HepG2 (cell line): Measurements from ENCODE around the gene GARIN1A. TPM values are rescaled to one million over a fixed set of nuclear protein-coding genes. Genes with fewer than 3 reads are reported as not detected.

Experiments used
- ATAC-seq: fragments of 200-7000 bp; cut with Tn5 transposase; 3 replicates; pipeline ENCODE4 v1.9.1; 2020; ENCODE audit warnings: mild to moderate bottlenecking, moderate library complexity
- BruUV-seq: library from RNA; stranded (reverse); fragments of 400-500 nt; replicated peaks from 2 replicates; lab custom pipeline; 2021; lab: Mats Ljungman, UMichigan
- CTCF ChIA-PET: fragments of 300-600 bp; formaldehyde crosslinking; extraction: SDS; loops from one replicate; lab custom pipeline; 2021; ENCODE audit warnings: low total read pairs, inconsistent platforms, low intra/inter-chr PET ratio; lab: Yijun Ruan, JAX
- POLR2A ChIA-PET: fragments of 350-600 bp; sonication (Branson Sonifier 250); formaldehyde crosslinking; loops from one replicate; lab custom pipeline; 2020; ENCODE audit warnings: antibody characterized with exemption, inconsistent platforms; lab: Yijun Ruan, JAX
- DNase-seq: peaks from one replicate; pipeline ENCODE4 v3.0.0-alpha.2; 2015; ENCODE audit warnings: low spot score
- FAIRE-seq: peaks from 3 replicates; lab custom pipeline; 2011; peaks lifted over from hg19 to GRCh38; lab: Jason Lieb, UNC
- H2AFZ ChIP-seq: one replicate; pipeline ENCODE4 v1.6.1; 2011; ENCODE audit warnings: low read length, inconsistent platforms
- H3K27ac ChIP-seq: fragments of 300-600 bp; 3 replicates; pipeline ENCODE4 v1.8.0; 2011; ENCODE audit warnings: mixed run types, mild to moderate bottlenecking, mixed read lengths, low read length, inconsistent platforms; ENCODE audit not compliant: insufficient read depth; ENCODE audit errors: extremely low read length
- H3K27me3 ChIP-seq, 2 experiments: fragments of 200-600 bp in 1 of 2; 2 replicates in 1 of 2; 3 replicates in 1 of 2; pipeline versions ENCODE4 v1.6.0 to v1.8.0; 2011; ENCODE audit warnings: low read length in 2 of 2, mild to moderate bottlenecking in 2 of 2, moderate library complexity in 2 of 2, inconsistent platforms in 1 of 2; ENCODE audit not compliant: insufficient read depth in 2 of 2, control insufficient read depth in 1 of 2
- H3K36me3 ChIP-seq, 2 experiments: fragments of 200-600 bp in 1 of 2; replicated peaks in 1 of 2; 2 replicates in 1 of 2; 3 replicates in 1 of 2; pipeline versions ENCODE4 v1.5.1 to v1.8.0; 2011; ENCODE audit warnings: low read length in 2 of 2, inconsistent platforms in 1 of 2; ENCODE audit not compliant: insufficient read depth in 2 of 2, control insufficient read depth in 1 of 2
- H3K4me1 ChIP-seq: 2 replicates; pipeline ENCODE4 v1.5.1; 2012; ENCODE audit warnings: low read length, inconsistent platforms; ENCODE audit not compliant: insufficient read depth
- H3K4me2 ChIP-seq: 2 replicates; pipeline ENCODE4 v1.6.0; 2011; ENCODE audit warnings: low read depth, low read length, inconsistent platforms
- H3K4me3 ChIP-seq, 3 experiments: fragments of 200-600 bp in 1 of 3; sonication (generic), shearing (Covaris generic) in 1 of 3; replicated peaks in 1 of 3; 2 replicates each; pipeline ENCODE4 v1.5.1; 2011 to 2016; ENCODE audit warnings: low read length in 3 of 3, inconsistent platforms in 2 of 3, low read depth in 2 of 3, mild to moderate bottlenecking in 2 of 3, control low read depth in 1 of 3, mixed read lengths in 1 of 3; ENCODE audit not compliant: insufficient read depth in 1 of 3
- H3K79me2 ChIP-seq: one replicate; pipeline ENCODE4 v1.6.1; 2011; ENCODE audit warnings: low read length, inconsistent platforms; ENCODE audit not compliant: insufficient read depth
- H3K9ac ChIP-seq: 2 replicates; pipeline ENCODE4 v1.6.0; 2011; ENCODE audit warnings: mild to moderate bottlenecking, low read depth, low read length, inconsistent platforms; ENCODE audit not compliant: insufficient read depth
- H3K9me3 ChIP-seq: 2 replicates; pipeline ENCODE4 v1.5.1; 2012; ENCODE audit warnings: mild to moderate bottlenecking, low read length
- H4K20me1 ChIP-seq: 2 replicates; pipeline ENCODE4 v1.6.0; 2011; ENCODE audit warnings: inconsistent platforms, mild to moderate bottlenecking, low read length, moderate library complexity; ENCODE audit not compliant: insufficient read depth
- ADNP ChIP-seq: sonication (generic); formaldehyde crosslinking; IDR thresholded peaks from 2 replicates; pipeline ENCODE4 v1.4.0; 2020; ENCODE audit warnings: missing genetic modification reagents
- ATF3 ChIP-seq: sonication (generic); formaldehyde crosslinking; IDR thresholded peaks from 2 replicates; pipeline ENCODE4 v1.4.0; 2020; ENCODE audit warnings: missing genetic modification reagents
- DMAP1 ChIP-seq: IDR thresholded peaks from 2 replicates; pipeline ENCODE4 v1.6.1; 2016
- EEA1 ChIP-seq: sonication (generic); formaldehyde crosslinking; IDR thresholded peaks from 2 replicates; pipeline ENCODE4 v1.5.1; 2020; ENCODE audit warnings: mild to moderate bottlenecking, missing genetic modification reagents, borderline replicate concordance
- FOXK2 ChIP-seq: fragments of 450-650 bp; IDR thresholded peaks from 2 replicates; pipeline ENCODE4 v1.6.1; 2016
- GTF3A ChIP-seq: sonication (generic); formaldehyde crosslinking; conservative IDR thresholded peaks from 2 replicates; pipeline ENCODE4 v1.4.0; 2020; ENCODE audit warnings: mild to moderate bottlenecking, missing genetic modification reagents
- HNRNPUL1 ChIP-seq: fragments of 200-400 bp; formaldehyde crosslinking; IDR thresholded peaks from 2 replicates; pipeline ENCODE4 v1.6.1; 2017; ENCODE audit warnings: low read depth, mild to moderate bottlenecking, low read length, moderate library complexity
- HOXA9 ChIP-seq: sonication (generic); formaldehyde crosslinking; IDR thresholded peaks from 2 replicates; pipeline ENCODE4 v1.8.1; 2022; ENCODE audit warnings: missing genetic modification reagents, mild to moderate bottlenecking, moderate library complexity, borderline replicate concordance
- KDM3A ChIP-seq: IDR thresholded peaks from 2 replicates; pipeline ENCODE4 v1.6.1; 2018; ENCODE audit warnings: low read depth, missing compliant biosample characterization
- KLF11 ChIP-seq: IDR thresholded peaks from 2 replicates; pipeline ENCODE4 v1.6.1; 2016; ENCODE audit warnings: missing compliant biosample characterization
- MTA3 ChIP-seq: sonication (generic); formaldehyde crosslinking; IDR thresholded peaks from 2 replicates; pipeline ENCODE4 v1.4.0; 2020; ENCODE audit warnings: missing genetic modification reagents
- PCBP2 ChIP-seq: fragments of 200-400 bp; formaldehyde crosslinking; optimal IDR thresholded peaks from 2 replicates; pipeline ENCODE3; 2018; ENCODE audit warnings: low read length, low read depth; ENCODE audit not compliant: poor library complexity, severe bottlenecking
- POLR2G ChIP-seq: fragments of 200-400 bp; formaldehyde crosslinking; IDR thresholded peaks from 2 replicates; pipeline ENCODE4 v1.6.1; 2018; ENCODE audit warnings: mild to moderate bottlenecking, low read depth, low read length, moderate library complexity
- TCF12 ChIP-seq, 2 experiments: fragments of 450-650 bp in 1 of 2; sonication (generic) in 1 of 2; formaldehyde crosslinking in 1 of 2; IDR thresholded peaks; 2 replicates each; pipeline versions ENCODE4 v1.6.1 to v1.8.0; 2017 to 2022; ENCODE audit warnings: antibody characterized with exemption in 1 of 2, mild to moderate bottlenecking in 1 of 2, missing genetic modification reagents in 1 of 2, moderate library complexity in 1 of 2
- ZBTB26 ChIP-seq: IDR thresholded peaks from 2 replicates; pipeline ENCODE4 v1.6.1; 2016; ENCODE audit warnings: missing compliant biosample characterization, missing genetic modification reagents, borderline replicate concordance
- ZEB1 ChIP-seq: IDR thresholded peaks from 2 replicates; pipeline ENCODE4 v1.6.1; 2012; ENCODE audit warnings: mild to moderate bottlenecking, low read depth, inconsistent platforms; ENCODE audit not compliant: insufficient replicate concordance
- ZFP36 ChIP-seq: fragments of 150-350 bp; IDR thresholded peaks from 2 replicates; pipeline ENCODE4 v1.6.1; 2018; ENCODE audit warnings: borderline replicate concordance, low read length, low read depth; ENCODE audit not compliant: partially characterized antibody
- ZNF335 ChIP-seq: sonication (generic); formaldehyde crosslinking; IDR thresholded peaks from 2 replicates; pipeline ENCODE4 v1.4.0; 2020; ENCODE audit warnings: missing genetic modification reagents
- ZNF7 ChIP-seq: IDR thresholded peaks from 2 replicates; pipeline ENCODE4 v1.6.1; 2016; ENCODE audit warnings: missing biosample characterization, missing genetic modification reagents
- ZNF768 ChIP-seq: sonication (generic); formaldehyde crosslinking; IDR thresholded peaks from 2 replicates; pipeline ENCODE4 v1.4.0; 2020; ENCODE audit warnings: missing genetic modification reagents
- ZSCAN22 ChIP-seq: sonication (generic); formaldehyde crosslinking; IDR thresholded peaks from 2 replicates; pipeline ENCODE4 v1.4.0; 2020; ENCODE audit warnings: mild to moderate bottlenecking, missing genetic modification reagents
- WGBS: methylation state at CpG from one replicate; pipeline ENCODE4 v1.1.6; 2017; ENCODE audit warnings: low lambda C conversion rate; 5-methylcytosine and 5-hydroxymethylcytosine counted together
- in situ Hi-C: cut with HindIII; loops from 2 replicates; pipeline ENCODE4 v1.10.0; 2017; ENCODE audit warnings: low pct_unique_long_range_greater_than_20kb; ENCODE audit not compliant: extremely low pct_ligation_motif_present
- intact Hi-C: fragments of 100-400 bp; cut with micrococcal nuclease; formaldehyde crosslinking; loops from one replicate; pipeline ENCODE4 v1.10.0; 2022; ENCODE audit not compliant: unreplicated experiment
- polyA plus RNA-seq, 8 experiments: library from polyadenylated mRNA; depleted of rRNA in 3 of 8; stranded (reverse) in 7 of 8; unstranded in 1 of 8; fragments of >200 nt; fragmentation: Illumina TruSeq in 4 of 8; extraction: Trizol in 4 of 8; gene quantifications; 2 replicates each; pipeline versions ENCODE4 v1.2.1 to v1.2.3, GENCODE V29; 2011 to 2016; ENCODE audit warnings: low read depth in 4 of 8, missing spikeins in 1 of 8, mixed read lengths in 1 of 8; ENCODE audit not compliant: insufficient read depth in 1 of 8
- total RNA-seq, 5 experiments: library from RNA; depleted of rRNA; stranded (reverse); fragments of >200 nt; fragmentation: Illumina TruSeq; extraction: Trizol; gene quantifications; 2 replicates each; pipeline ENCODE4 v1.2.3, GENCODE V29; 2016; ENCODE audit warnings: low read depth in 1 of 5

The GARIN1A gene
- total and polyA plus RNA-seq, 2 of the 13 experiments (the other 11 are each of a cell fraction or from before 2014, with no cell fraction given): 0.12 TPM; not detected in 1

GRCh38 chr7:128699196-128699712 lies 27.2 kb downstream of the GARIN1A start (continued):
- TF ChIP-seq ZNF7 (CRISPR knock-in tag) (no peak), POLR2G (no peak), ZSCAN22 (CRISPR knock-in tag) (no peak), HOXA9 (CRISPR knock-in tag) (no peak), HNRNPUL1 (no peak)

GRCh38 chr7:128699895-128700294 lies 27.8 kb downstream of the GARIN1A start:
- TF ChIP-seq ZNF335 (CRISPR knock-in tag) (no peak), ATF3 (no peak), ADNP (CRISPR knock-in tag) (no peak), FOXK2 (no peak), ZEB1 (no peak), EEA1 (CRISPR knock-in tag) (no peak), PCBP2 (no peak), KDM3A (no peak), GTF3A (CRISPR knock-in tag) (no peak), DMAP1 (CRISPR knock-in tag) (no peak), ZBTB26 (CRISPR knock-in tag) (no peak), ZFP36 (no peak), ZNF768 (CRISPR knock-in tag) (no peak), KLF11 (CRISPR knock-in tag) (no peak), TCF12 (IDR thresholded peaks at IDR 0.05) (no peak), TCF12 (CRISPR knock-in tag; IDR thresholded peaks at IDR 0.05) (no peak), MTA3 (CRISPR knock-in tag) (no peak)
- ATAC-seq (no peak), DNase-seq (no peak), FAIRE-seq (no peak)
- CTCF ChIA-PET: no interaction called here
- intact Hi-C loops: no loop called here
- H3K4me3 ChIP-seq: no peak overlapping the region
- no TSS peak for BruUV-seq
- H3K9me3 ChIP-seq: no peaks in the 10 kb centered on the region
- no peak overlapping the region for H3K27ac ChIP-seq
- H3K9ac ChIP-seq: no peak overlapping the region
- H3K79me2 ChIP-seq: no peaks in the 10 kb centered on the region
- no peaks in the 10 kb centered on the region for H3K36me3 ChIP-seq
- H3K27me3 ChIP-seq: peaks cover 1 to 30% of the 10 kb centered on the region in 2 experiments; a peak in 3 of 5 replicates
- WGBS: 8% methylated on average over 1 of the region's 1 CpG
- POLR2A ChIA-PET: no interaction called here
- H3K4me2 ChIP-seq: no peak overlapping the region
- no peaks in the 10 kb centered on the region for H4K20me1 ChIP-seq
- H2AFZ ChIP-seq: no peak overlapping the region
- in situ Hi-C loops: no loop called here
- peaks cover 6% of the 10 kb centered on the region for H3K4me1 ChIP-seq
